Adrenal gland (tissue), 5 donors: ENCODE results near the gene SYT2.
"Not testable (repeated sequence)": the region's sequence is repeated elsewhere in the genome, so short reads cannot be mapped to it uniquely, and the experiment has no call there.

Experiments
- CTCF ChIP-seq, 6 experiments: fragments of 450-650 bp in 4 of 6; fragments of 200-600 bp in 2 of 6; sonication (generic) in 1 of 6; IDR thresholded peaks; 1 replicate in 5 of 6; 2 replicates in 1 of 6; pipeline versions ENCODE4 v1.5.1 to v1.8.0; 2016 to 2021; ENCODE audit warnings: antibody characterized with exemption in 6 of 6, mild to moderate bottlenecking in 2 of 6, moderate library complexity in 1 of 6
- POLR2A ChIP-seq, 2 donors: fragments of 450-650 bp; IDR thresholded peaks; one replicate each; pipeline ENCODE4 v1.6.1; 2017; ENCODE audit warnings: antibody characterized with exemption in 2 of 2, mild to moderate bottlenecking in 2 of 2, moderate library complexity in 1 of 2
- donor health status: DM: no; HTN: no; CAD: no.

- TF ChIP-seq CTCF, POLR2A (IDR thresholded peaks at IDR 0.05): not testable (repeated sequence)
These were observed 160.2 kb downstream of the SYT2 start for GRCh38 chr1:202550088-202550487.
